ENCODE results near the gene CORO1C.
"Not testable (repeated sequence)": the region's sequence is repeated elsewhere in the genome, so short reads cannot be mapped to it uniquely, and the experiment has no call there.

CORO1C gene

DNA sequence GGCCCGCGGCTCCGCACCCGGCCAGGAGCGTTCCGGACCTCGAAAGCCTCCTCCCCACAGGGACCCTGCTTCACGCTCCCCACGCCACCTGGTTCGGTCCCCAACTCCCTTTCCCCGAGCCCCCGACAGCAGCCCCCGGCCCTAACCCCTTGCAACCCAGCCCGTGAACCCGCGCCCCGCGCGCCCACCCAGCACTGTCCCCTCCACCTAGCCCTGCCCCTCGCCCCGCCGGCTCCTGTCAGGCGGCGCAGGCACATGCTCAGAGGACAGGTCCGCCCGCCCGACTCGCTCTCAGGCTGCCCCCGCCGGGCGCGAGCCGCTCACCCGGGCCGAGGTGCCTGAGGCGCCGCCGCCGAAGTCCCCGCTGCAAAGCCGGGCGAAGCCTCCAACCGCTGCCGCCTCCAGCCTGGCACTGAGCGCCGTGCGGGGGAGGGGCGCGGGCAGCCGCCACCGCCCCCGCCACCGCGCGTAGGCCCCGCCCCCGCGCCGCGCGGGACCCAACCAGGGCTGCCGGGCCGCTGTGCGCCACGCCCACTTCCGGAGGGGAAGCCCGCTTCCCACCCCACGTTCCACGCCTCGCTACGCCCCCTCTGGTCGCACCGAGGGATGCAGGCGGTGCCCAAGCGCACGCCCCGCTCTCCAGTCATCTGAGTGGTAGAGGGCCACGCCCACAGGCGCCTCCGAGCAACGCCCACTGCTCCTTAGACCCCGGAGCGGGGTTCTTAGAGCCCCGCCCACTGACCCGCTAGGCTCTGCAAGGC, at the start of gene CORO1C:
TSS of gene CORO1C (minus strand) at position 414 of the 761 bp plus-strand sequence. CDS start 30,200 bp downstream, outside the sequence.
- peak; percentile 93 for DNase-seq

DNA sequence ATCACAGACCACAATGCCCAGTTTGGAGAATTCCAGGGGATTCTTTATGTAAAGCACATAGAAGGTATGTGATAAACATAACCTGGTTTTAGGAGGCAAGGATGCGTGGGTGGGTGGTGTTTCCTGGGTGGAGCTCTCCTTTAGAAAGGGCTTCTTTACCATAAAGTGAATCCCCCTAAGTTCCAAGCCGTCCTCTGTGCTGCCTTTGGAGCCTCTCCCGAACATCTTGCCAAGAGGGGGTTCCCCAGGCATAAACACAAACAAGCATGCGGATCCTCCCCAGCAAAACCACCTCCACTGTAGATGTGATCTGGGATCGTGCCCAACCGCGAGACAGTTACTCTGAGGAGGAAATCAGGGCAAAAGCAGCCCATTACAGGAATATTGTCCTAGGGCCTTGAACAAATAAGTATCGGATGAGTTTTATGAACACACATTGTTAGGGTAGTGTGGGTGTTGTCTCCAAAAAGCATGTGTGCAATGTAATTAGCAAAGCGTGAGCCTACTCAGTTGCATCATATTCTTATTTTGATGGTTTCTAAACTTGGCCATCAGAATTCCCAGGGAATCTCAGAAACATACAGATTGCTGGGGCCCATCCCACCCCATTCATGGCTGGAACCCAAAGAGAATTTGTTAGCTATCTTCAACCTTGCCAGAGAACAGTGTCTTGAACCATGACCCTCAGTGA, 48.8 kb upstream of the CORO1C start:
- peak; percentile 34 for DNase-seq

DNA sequence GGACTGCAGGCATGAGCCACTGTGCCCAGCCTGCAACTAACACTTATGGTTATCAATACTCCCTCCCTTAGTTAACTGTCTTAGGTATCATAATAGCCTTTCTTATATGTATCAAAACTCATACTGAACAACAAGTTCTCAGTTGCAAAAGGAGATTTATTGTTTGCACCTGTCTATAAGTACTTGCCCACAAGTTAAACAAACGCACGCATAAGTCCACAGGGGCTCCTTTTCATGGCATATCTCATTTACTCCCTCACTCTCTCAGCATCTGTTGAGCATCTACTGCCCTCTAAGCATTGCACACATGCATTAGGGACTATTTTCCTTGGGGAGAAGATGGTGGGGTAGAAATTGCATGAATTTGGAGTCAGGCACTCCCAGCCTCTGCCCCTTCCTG, 46.7 kb upstream of the CORO1C start:
- no peak for DNase-seq

DNA sequence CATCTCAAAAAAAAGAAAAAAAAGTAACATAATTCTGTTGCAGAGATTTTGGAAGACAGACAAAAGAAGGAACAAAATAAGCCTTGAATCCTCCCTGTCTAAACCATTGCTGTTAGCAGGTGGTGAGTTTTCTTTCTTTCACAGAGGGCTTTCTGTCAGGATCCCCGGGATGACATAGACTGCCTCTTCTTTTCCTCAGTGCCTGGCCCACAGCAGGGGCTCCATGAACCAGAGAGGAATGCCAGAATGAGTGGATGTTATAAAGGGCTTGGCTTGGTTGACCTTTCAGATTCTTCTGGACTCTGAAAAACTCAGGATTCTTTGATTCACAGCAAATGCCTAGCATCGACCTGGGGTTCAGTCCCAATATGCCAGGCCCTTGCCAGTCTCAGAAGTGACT, 45.8 kb upstream of the CORO1C start:
- no peak for DNase-seq

DNA sequence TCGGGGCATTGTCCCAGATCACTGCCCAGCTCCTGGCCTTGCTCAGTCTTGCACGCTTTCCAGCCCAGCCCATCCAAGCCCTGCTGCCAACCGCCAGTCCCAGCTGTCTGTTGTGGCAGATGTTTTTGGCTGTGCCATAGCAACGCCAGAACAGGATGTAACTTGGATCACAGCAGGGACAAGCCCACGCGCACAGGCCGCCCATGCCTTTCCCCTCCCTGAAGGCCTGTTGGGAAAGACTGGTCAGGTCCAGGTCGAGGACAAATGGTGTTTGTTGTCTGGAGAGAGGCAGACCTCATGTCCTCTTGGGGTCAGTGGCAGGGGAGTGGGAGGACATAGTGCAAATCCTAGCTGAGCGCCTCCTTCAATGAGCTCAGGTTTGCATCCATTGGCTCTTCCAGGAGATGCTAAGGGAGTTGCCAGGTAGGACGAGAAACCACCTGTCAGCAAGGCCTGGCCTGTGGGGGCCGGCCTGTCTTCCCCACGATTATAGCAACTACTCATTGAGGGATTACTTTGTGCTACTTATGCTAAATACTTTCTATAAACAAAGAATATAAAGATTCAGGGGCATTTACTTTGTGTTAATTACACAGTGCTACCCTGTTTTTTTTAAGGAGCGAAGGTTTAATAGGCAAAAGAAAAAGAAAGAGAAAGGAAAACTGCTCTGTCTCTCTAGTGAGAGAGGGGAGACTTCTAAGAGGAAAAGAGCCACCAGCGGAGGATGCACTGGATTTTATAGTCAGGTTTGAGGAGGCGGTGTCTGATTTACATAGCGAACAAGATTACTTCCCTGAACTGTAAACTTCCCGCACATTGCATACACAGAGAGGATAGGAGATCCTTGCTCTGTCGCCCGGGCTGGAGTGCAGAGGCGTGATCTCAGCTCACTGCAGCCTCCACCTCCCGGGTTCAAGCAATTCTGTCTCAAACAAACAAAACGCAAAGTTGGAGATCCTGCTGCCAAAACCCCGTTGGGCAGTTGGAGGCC, 42.8 kb upstream of the CORO1C start:
- DNase-seq: peak; percentile 88

DNA sequence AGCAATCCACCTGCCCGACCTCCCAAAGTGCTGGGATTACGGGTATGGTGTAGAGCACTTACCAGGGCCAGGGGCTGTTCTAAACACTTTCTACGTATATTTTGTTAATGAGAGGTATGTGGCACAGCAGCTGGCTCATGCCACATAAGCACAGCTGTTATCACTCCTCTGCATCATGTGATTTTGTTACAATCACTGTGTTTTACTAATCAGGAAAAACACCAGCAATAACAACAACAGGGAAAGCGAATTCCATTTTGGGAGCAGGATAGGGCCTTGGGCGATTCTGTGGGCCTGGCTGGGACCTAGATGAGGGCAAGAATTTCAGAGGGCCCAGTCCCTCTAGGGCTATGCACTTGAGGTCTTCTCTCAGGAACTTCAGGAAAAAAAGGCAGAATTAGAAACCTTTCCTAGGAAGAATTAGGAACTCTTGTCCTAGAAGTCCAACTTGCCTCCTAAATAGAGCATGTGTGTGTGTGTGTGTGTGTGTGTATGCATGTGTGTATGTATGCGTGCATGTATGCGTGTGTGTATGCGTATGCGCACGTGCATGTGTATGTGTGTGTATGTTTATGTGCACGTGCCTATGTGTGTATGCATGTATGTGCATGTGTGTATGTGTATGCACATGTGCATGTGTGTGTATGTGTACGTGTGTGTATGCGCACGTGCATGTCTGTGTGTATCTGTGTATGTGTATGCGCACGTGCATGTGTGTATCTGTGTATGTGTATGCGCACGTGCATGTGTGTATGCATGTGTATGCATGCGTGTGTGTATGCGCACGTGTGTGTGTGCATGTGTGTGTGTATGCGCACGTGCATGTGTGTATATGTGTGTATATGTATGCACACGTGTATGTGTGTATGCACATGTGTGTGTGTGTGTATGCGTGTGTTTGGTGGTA, 41.8 kb upstream of the CORO1C start:
- DNase-seq: no peak

DNA sequence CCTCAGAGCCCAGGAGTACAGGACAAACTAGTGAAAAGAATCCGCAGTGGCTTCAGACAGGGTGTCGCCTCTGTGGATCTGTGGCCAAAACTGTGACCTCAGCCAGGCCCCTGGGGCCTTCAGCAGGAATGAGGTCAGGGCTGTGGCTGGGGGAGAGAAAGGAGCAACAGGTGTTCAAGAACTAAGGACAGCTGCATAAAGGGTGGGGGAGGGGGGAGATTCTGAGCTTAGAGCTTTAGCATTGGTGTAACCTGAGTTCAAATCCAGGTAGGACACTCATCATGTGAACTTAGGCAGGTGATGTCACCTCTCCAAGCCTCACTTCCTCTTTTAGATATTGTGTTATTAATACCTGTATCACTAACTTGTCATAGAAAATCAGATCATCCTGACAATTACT, 40.9 kb upstream of the CORO1C start:
- DNase-seq: peak; percentile 34

DNA sequence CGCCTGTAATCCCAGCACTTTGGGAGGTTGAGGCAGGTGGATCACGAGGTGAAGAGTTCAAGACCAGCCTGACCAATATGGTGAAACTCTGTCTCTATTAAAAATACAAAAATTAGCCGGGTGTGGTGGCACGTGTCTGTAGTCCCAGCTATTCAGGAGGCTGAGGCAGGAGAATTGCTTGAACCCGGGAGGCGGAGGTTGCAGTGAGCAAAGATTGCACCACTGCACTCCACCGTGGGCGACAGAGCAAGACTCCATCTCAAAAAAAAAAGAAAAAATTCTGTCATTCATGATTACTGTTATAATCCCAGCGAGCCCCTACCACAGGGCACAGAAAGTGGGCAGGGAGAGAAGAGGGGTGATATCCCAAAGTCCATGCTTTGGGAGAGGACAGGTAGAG, 40.5 kb upstream of the CORO1C start:
- DNase-seq: not testable (repeated sequence)

DNA sequence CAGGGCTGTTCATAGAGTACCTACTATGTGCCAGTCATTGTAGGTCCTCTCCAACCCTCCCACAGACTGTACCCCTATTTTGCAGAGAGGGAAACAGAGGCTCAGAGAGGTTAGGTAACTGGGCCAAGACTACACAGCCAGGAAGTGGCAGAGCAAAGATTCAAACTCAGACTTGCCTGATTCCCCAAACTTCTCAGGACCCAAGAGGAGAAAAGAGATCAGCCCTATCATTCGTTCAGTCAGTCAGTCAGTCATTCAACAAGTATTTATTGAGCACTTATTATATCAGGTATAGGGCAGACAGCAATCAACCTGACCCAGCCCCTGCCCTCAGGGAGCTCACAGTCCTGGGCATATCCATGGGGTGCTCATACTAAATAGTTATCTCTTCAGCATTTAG, 39.6 kb upstream of the CORO1C start:
- no peak for DNase-seq

DNA sequence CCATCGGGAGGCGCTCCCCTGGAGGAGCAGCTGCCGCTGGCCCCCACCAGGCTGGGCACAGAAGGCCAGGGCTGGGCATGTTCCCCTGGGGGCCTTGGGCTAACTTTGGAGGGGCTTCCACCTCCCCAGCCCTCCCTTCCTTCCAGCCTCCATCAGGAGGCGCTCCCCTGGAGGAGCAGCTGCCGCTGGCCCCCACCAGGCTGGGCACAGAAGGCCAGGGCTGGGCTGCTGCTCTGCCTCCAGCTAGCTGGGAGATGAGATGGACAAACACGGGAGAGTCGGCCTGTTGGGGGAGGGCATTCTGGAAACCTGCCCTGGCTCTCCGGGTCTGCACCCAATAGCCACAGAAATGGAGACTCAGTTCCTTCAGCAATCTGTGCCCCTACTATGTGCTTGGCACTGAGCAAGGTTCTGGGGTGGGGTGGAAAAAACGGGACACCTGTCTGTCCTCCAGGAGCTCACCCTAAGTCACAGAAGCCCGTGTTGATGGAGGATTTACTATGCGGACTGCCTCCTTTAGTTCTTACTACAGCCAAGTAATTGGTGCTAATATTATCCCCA, 39.0 kb upstream of the CORO1C start:
- no peak for DNase-seq

DNA sequence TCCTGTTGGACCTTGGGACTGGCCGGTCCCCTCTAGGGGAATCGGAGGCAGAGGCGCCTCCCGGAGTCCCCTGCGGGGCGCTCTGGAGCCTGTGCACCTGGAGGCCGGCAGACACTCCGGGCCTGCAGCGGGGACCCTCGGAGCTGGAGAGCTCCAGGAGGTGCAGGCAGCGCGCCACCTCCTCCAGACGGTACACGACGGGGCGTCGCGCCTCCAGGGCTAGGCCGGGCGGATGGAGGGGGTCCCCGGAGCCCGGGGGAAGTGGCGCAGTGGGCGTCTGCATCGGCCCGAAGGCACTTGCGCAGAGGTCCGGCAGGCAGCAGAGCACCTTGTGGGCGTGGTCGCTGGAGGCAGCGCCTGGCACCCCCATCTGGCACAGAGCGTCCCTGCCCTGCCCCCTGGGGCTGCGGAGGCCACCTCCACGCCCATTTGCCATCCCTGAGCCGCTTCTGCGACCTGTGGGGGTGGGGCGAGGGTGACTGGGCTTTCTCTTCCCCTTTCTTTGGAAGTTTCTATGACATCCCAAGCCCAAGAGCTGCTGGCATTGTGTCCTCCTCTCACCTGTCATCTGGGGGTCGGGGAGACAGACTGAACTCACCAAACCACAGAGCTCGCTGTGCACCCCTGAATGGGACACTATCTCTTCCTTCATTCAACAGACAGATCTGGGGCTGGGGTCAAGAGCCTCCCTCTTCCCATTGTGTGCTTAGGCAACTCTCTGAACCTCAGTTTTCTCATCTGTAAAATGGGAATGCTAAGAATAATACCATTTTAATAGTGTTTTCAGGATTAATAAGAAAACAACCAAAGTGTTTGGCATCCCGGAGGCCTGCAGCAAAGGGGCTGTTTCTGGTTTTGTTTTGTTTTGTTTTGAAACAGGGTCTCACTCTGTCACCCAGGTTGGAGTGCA, 37.5 kb upstream of the CORO1C start:
- peak; percentile 30 for DNase-seq

DNA sequence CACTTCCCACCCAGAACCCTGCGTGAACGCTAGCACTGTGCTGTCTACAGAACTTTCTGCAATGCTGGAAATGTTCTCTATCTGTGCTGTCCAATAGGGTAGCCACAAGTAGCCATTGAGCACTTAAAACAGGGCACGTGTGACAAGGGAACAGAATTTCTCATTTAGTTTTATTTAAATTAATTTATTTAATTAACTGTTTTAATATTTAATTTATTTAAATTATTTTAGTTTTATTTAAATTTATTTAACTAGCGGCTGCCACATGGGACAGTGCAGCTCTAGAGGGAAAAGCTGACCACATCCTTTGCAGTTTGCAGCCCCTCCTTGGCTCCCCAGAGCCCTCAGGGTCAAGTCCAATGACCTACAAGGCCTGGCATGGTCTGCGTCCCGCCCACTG, 35.0 kb upstream of the CORO1C start:
- no peak for DNase-seq

DNA sequence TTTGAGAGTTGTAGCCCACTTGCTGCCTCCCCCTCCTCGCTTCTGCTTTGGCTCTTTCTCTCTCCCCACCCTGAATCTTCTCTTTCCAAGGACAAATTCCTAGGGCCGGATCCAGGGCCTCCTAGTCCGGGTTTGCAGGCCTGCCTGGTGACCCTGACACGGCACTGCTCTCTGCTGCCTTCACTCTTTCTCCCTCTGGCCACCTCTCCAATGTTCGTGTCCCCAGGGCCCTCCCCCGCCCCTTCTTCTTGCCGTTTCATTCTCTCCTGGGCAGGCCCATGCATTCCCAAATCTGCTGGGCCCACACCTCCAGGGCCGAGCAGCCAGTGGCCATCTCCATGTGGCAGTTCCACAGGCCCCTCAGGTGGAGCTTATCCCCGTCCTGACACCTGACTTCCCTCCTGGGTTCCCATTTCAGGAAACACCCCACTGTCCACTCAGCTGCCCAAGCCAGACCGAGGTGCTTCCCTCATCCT, 34.0 kb upstream of the CORO1C start:
- DNase-seq: no peak

DNA sequence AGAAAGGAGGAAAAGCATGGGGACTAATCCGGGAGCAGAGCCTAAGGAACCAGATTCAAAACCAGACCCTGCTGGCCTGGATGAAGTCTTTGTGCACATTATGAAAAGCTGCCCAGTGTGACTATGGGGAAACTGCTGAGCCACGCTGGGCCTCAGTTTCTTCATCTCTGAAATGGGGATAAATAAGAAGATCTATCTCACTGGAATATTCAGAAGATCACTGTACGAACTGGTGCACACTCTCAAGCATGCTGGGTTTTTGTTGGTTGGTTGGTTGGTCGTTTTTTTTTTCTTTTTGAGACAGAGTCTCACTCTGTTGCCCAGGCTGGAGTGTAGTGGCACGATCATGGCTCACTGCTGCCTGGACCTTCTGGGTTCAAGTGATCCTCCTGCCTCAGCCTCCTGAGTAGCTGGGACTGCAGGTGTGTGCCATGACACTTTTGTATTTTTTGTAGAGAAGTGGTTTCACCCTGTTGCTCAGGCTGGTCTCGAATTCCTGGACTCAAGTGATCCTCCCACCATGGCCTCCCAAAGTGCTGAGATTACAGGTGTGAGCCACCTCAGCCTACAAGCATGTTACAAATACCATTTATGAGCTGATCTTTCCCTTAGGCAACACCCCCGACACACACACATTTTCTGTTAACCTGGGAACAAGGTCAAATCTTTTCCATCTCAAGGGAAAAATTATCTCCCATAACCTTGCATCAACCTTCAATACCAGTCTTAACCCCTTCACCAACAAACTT, 33.4 kb upstream of the CORO1C start:
- DNase-seq: no peak

DNA sequence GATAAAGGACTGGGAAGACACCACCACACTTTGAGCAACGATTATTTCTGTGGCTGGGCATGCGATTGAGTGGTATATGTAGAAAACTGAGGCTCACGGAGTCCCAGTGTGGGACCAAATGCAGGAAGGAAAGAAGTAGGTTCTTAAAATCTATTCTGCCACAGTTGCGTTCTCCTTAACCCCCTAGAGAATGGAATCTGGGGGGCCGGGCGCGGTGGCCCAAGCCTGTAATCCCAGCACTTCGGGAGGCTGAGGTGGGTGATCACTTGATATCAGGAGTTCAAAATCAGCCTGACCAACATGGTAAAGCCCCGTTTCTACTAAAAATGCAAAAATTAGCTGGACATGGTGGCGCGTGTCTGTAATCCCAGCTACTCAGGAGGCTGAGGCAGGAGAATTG, 29.9 kb upstream of the CORO1C start:
- DNase-seq: no peak

DNA sequence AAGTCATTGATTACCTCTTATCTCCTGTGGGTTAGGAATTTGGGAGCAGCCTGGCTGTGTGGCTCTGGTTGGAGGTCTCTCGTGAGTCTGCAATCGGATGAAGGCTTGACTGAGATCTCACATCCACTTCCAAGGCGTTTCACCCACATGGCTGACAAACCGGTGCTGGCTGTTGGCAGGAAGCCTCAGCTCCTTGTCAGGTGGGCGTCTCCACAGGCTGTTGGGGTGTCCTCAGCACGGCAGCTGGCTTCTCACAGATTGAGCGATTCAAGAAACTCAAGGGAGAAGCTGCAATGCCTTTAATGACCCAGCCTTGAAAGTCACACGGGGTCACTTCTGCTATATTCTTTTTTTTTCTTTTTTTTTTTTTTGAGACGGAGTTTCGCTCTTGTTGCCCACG, 28.6 kb upstream of the CORO1C start:
- no peak for DNase-seq

DNA sequence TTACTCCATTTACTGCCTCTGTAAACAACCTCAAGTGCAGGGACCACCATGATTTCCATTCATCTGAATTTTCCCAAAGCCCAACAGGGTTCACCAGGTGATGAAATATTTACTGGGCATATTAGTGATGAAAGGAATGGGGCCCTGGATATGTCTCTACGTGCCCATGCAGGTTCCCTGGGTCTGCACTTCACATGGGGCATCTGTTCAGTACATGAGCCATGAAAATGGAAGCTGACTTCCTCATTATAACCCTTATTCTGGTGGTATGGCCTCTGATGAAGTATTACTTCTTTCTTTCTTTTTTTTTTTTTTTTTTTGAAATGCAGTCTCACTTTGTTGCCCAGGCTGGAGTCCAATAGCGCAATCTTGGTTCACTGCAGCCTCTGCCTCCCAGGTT, 26.5 kb upstream of the CORO1C start:
- DNase-seq: peak; percentile 75

DNA sequence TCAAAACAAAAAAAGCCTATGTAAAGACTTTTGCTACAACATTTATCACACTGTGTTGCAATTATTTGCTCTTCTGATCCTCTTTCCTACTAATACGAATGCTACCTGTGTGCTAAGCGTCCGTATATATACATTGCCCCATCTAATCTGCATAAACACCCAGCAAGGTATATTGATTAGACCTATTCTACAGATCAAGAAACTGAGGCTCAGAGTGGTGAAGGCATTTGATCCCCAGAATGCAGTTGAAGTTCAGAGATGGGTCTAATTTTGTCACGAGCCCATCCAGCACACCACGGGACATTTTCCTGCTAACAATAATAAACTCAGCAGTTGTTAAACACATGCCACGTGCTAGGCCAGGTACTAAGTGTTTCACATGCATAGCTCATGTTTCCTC, 25.1 kb upstream of the CORO1C start:
- no peak for DNase-seq

DNA sequence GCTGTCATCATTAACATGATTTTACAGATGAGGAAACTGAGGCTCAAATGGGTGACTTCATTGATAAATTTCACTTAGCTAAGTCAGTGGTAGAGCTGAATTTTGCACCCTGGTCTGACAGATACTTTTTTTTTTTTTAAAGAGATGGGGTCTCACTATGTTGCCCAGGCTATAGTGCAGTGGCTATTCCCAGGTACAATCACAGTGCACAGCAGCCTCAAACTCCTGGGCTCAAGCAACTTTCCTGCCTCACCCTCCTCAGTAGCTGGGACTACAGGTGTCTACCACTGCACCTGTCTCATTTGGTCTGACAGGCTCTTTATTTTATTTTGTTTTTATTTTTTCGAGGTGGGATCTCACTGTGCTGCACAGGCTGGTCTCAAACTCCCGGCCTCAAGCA, 24.2 kb upstream of the CORO1C start:
- DNase-seq: no peak

DNA sequence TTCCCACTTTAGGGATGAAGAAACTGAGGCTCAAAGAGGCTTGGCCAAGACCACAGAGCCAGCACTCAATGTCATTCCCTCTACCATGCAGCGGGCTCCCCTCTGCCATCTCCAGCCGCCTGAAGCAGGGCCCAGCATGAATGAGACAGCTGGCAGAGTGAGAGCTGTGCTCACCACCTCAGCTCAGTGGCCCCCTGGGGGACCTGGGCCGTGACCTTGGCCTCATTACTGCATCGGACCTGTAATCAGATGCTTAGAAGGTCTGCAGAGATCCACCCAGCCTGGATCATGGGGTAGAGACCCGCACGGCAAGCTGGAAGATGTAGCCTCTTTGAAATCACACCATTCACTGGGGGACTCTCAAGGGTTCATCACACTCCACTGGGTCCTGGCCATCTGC, 22.7 kb upstream of the CORO1C start:
- no peak for DNase-seq

All from DMS153 (cell line).